HepG2 (cell line): ENCODE results near the gene ARHGDIG. TPM values are rescaled to one million over a fixed set of nuclear protein-coding genes. Genes with fewer than 3 reads are reported as not detected.

Experiments
- CENPX ChIP-seq: sonication (generic); formaldehyde crosslinking; IDR thresholded peaks from 2 replicates; pipeline ENCODE4 v1.9.0; 2021; ENCODE audit warnings: mild to moderate bottlenecking, missing genetic modification reagents, moderate library complexity
- CHD2 ChIP-seq: IDR thresholded peaks from 2 replicates; pipeline ENCODE4 v1.6.1; 2011; ENCODE audit warnings: low read depth, low read length, improper control_type of control experiment
- E2F2 ChIP-seq: sonication (generic); formaldehyde crosslinking; IDR thresholded peaks from 2 replicates; pipeline ENCODE4 v1.4.0; 2020; ENCODE audit warnings: missing genetic modification reagents, borderline replicate concordance
- FOSL2 ChIP-seq: sonication (generic); formaldehyde crosslinking; IDR thresholded peaks from 2 replicates; pipeline ENCODE4 v1.4.0; 2020; ENCODE audit warnings: missing genetic modification reagents
- GPBP1L1 ChIP-seq: sonication (generic); formaldehyde crosslinking; IDR thresholded peaks from 2 replicates; pipeline ENCODE4 v1.5.0; 2020; ENCODE audit warnings: mild to moderate bottlenecking, missing genetic modification reagents
- ISX ChIP-seq: sonication (generic); formaldehyde crosslinking; conservative IDR thresholded peaks from 2 replicates; pipeline ENCODE4 v1.5.0; 2020; ENCODE audit warnings: missing genetic modification reagents
- KLF11 ChIP-seq: IDR thresholded peaks from 2 replicates; pipeline ENCODE4 v1.6.1; 2016; ENCODE audit warnings: missing compliant biosample characterization
- KLF6 ChIP-seq: IDR thresholded peaks from 2 replicates; pipeline ENCODE4 v1.8.0; 2016; ENCODE audit warnings: missing biosample characterization, missing genetic modification reagents
- NFKBIZ ChIP-seq: IDR thresholded peaks from 2 replicates; pipeline ENCODE4 v1.6.1; 2018; ENCODE audit warnings: missing genetic modification reagents, missing compliant biosample characterization
- PAWR ChIP-seq: sonication (generic); formaldehyde crosslinking; IDR thresholded peaks from 2 replicates; pipeline ENCODE4 v1.4.0; 2020; ENCODE audit warnings: missing genetic modification reagents, mild to moderate bottlenecking, borderline replicate concordance
- PHF21A ChIP-seq: sonication (generic); formaldehyde crosslinking; IDR thresholded peaks from 2 replicates; pipeline ENCODE4 v1.5.0; 2020; ENCODE audit warnings: mild to moderate bottlenecking, missing genetic modification reagents
- RERE ChIP-seq: IDR thresholded peaks from 2 replicates; pipeline ENCODE4 v1.6.1; 2016; ENCODE audit warnings: low read depth, missing genetic modification reagents, missing compliant biosample characterization
- ZBTB37 ChIP-seq: sonication (generic); formaldehyde crosslinking; IDR thresholded peaks from 2 replicates; pipeline ENCODE4 v1.4.0; 2020; ENCODE audit warnings: mild to moderate bottlenecking, missing genetic modification reagents
- ZNF770 ChIP-seq: sonication (generic); formaldehyde crosslinking; IDR thresholded peaks from 2 replicates; pipeline ENCODE4 v1.5.0; 2020; ENCODE audit warnings: mild to moderate bottlenecking, missing genetic modification reagents
- polyA plus RNA-seq, 8 experiments: library from polyadenylated mRNA; depleted of rRNA in 3 of 8; stranded (reverse) in 7 of 8; unstranded in 1 of 8; fragments of >200 nt; fragmentation: Illumina TruSeq in 4 of 8; extraction: Trizol in 4 of 8; gene quantifications; 2 replicates each; pipeline versions ENCODE4 v1.2.1 to v1.2.3, GENCODE V29; 2011 to 2016; ENCODE audit warnings: low read depth in 4 of 8, missing spikeins in 1 of 8, mixed read lengths in 1 of 8; ENCODE audit not compliant: insufficient read depth in 1 of 8
- total RNA-seq, 5 experiments: library from RNA; depleted of rRNA; stranded (reverse); fragments of >200 nt; fragmentation: Illumina TruSeq; extraction: Trizol; gene quantifications; 2 replicates each; pipeline ENCODE4 v1.2.3, GENCODE V29; 2016; ENCODE audit warnings: low read depth in 1 of 5

The ARHGDIG gene
- total and polyA plus RNA-seq, 2 of the 13 experiments (the other 11 are each of a cell fraction or from before 2014, with no cell fraction given): 0.24 to 0.48 TPM

- TF ChIP-seq E2F2 (CRISPR knock-in tag) (no peak), ZBTB37 (CRISPR knock-in tag) (no peak; the same call in 1 of the 2 replicates), KLF11 (0 out of 2 replicates have a peak, but pooled peaks have one; percentile 22), PAWR (CRISPR knock-in tag) (no peak), KLF6 (CRISPR knock-in tag) (0 out of 2 replicates have a peak, but pooled peaks have one; percentile 68), GPBP1L1 (CRISPR knock-in tag) (no peak), ISX (no peak), PHF21A (0 out of 2 replicates have a peak, but pooled peaks have one; percentile 59), ZNF770 (CRISPR knock-in tag) (peak; percentile 2; the same call in 1 of the 2 replicates), NFKBIZ (CRISPR knock-in tag) (0 out of 2 replicates have a peak, but pooled peaks have one; percentile 3), RERE (CRISPR knock-in tag) (no peak), CHD2 (no peak), CENPX (CRISPR knock-in tag) (no peak), FOSL2 (CRISPR knock-in tag) (0 out of 2 replicates have a peak, but pooled peaks have one; percentile 4)
Observed at GRCh38 chr16:234468-235305, 45.7 kb upstream of the ARHGDIG start, which contains the start of gene FAM234A (continued).
